ENCODE data around the gene USH2A. TPM values are rescaled to one million over a fixed set of nuclear protein-coding genes. Genes with fewer than 3 reads are reported as not detected.

Gene USH2A
- total and polyA plus RNA-seq, 3 donors from 2014 or later = 1.6 to 2.5 (median 1.8) TPM

DNA sequence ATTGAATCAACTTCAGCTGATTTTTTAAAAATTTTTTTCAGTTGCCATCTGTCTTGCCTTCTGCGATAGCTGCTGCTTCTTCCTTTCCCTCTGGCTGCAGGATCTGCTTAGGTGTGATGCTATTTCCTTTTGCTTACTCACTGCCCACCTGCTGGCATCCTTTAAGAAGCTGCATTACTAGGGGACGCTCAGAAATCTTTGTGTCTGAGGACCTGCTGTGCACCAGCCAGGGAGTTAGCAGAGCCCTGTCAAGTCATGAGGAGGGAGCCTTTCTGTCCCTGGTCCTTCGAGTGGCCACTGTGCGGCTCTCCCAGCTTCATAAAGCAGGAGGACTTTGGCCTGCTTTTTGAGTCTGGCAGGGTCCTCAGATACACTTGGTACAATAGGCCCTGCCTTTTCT, 327.8 kb downstream of the USH2A start:
- no peaks in the 10 kb centered on the region for H3K4me1 ChIP-seq
- TF ChIP-seq, protein P1, sequence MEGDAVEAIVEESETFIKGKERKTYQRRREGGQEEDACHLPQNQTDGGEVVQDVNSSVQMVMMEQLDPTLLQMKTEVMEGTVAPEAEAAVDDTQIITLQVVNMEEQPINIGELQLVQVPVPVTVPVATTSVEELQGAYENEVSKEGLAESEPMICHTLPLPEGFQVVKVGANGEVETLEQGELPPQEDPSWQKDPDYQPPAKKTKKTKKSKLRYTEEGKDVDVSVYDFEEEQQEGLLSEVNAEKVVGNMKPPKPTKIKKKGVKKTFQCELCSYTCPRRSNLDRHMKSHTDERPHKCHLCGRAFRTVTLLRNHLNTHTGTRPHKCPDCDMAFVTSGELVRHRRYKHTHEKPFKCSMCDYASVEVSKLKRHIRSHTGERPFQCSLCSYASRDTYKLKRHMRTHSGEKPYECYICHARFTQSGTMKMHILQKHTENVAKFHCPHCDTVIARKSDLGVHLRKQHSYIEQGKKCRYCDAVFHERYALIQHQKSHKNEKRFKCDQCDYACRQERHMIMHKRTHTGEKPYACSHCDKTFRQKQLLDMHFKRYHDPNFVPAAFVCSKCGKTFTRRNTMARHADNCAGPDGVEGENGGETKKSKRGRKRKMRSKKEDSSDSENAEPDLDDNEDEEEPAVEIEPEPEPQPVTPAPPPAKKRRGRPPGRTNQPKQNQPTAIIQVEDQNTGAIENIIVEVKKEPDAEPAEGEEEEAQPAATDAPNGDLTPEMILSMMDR (IDR thresholded peaks at IDR 0.05) = no peak
- no peak for TF ChIP-seq POLR2A (IDR thresholded peaks at IDR 0.05)
- 78 to 84% methylated on average over 4 of the region's 4 CpGs for WGBS, 2 donors
- H3K27ac ChIP-seq = no peak overlapping the region
- intact Hi-C loops (cut with DNase I; ENCODE audit: low total_unique reads) = no loop called here
- H3K9me3 ChIP-seq = no peaks in the 10 kb centered on the region
- H3K4me3 ChIP-seq = no peak overlapping the region
- DNase-seq = no peak
- no peaks in the 10 kb centered on the region for H3K36me3 ChIP-seq (ENCODE audit: low read depth, missing control alignments)
- no peaks in the 10 kb centered on the region for H3K27me3 ChIP-seq

- Histone ChIP-seq H3K4me1 (no peaks in the 10 kb centered on the region), H3K27ac (no peak overlapping the region), H3K4me3 (no peak overlapping the region), H3K27me3 (no peaks in the 10 kb centered on the region), H3K36me3 (ENCODE audit: low read depth, missing control alignments) (no peaks in the 10 kb centered on the region), H3K9me3 (no peaks in the 10 kb centered on the region)
- no peak for DNase-seq
- TF ChIP-seq, protein P1 (IDR thresholded peaks at IDR 0.05) = no peak
- no peak for TF ChIP-seq POLR2A (IDR thresholded peaks at IDR 0.05)
- intact Hi-C loops (cut with DNase I; ENCODE audit: low total_unique reads) = no loop called here
- 87 to 90% methylated on average over 6 of the region's 6 CpGs for WGBS, 2 donors
Observed at GRCh38 chr1:216090556-216090955, 332.7 kb downstream of the USH2A start.

GRCh38 chr1:216086678-216087077, 336.6 kb downstream of the USH2A start:
- no peak for DNase-seq
- Histone ChIP-seq H3K27ac (no peak overlapping the region), H3K27me3 (no peaks in the 10 kb centered on the region), H3K4me3 (no peak overlapping the region), H3K9me3 (no peaks in the 10 kb centered on the region), H3K36me3 (ENCODE audit: low read depth, missing control alignments) (no peaks in the 10 kb centered on the region), H3K4me1 (no peaks in the 10 kb centered on the region)
- WGBS, 2 donors = 86 to 92% methylated on average over 3 of the region's 3 CpGs
- intact Hi-C loops (cut with DNase I; ENCODE audit: low total_unique reads) = no loop called here
- TF ChIP-seq, protein P1 (IDR thresholded peaks at IDR 0.05) = no peak
- no peak for TF ChIP-seq POLR2A (IDR thresholded peaks at IDR 0.05)

DNA sequence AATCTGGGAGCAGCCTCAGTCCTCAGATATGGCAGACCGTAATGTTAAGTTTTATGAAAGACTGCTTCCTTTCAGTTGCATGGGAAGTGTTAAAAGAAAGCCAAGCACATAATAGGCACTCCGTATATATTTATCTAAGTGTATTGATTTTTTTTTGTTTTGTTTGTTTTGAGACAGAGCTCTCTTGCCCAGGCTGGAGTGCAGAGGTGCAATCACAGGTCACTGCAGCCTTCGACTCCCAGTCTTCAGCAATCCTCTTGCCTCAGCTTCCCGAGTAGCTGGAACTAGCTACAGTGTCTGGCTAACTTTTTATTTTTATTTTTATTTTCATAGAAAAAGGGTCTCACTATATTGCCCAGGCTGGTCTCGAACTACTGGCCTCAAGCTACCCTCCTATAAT, 341.8 kb downstream of the USH2A start:
- Histone ChIP-seq H3K9me3 (no peaks in the 10 kb centered on the region), H3K27ac (no peak overlapping the region), H3K27me3 (no peaks in the 10 kb centered on the region), H3K36me3 (ENCODE audit: low read depth, missing control alignments) (no peaks in the 10 kb centered on the region), H3K4me1 (no peaks in the 10 kb centered on the region), H3K4me3 (no peak overlapping the region)
- DNase-seq = no peak
- no peak for TF ChIP-seq POLR2A (IDR thresholded peaks at IDR 0.05)
- TF ChIP-seq, protein P1 (IDR thresholded peaks at IDR 0.05) = no peak
- intact Hi-C loops (cut with DNase I; ENCODE audit: low total_unique reads) = no loop called here
- WGBS, 2 donors = 71 to 79% methylated on average over 5 of the region's 5 CpGs

DNA sequence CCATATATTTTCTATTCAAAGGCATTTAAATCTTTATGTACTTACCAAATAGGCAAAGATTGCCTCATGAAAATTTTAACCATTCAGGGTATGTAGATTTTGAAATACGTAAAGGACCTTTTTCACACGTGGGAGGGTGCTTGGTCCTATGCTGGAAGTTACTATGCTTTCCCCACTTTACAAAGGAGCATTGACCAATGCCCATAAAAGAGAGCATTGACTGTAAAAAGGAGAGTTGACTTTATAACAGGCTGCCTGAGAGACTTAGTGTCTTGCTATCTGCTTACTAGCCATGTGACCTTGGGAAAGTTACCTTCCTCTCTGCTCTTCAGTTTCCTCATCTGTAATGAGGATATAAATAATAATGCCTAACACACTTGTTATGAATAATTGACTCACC, 346.5 kb downstream of the USH2A start:
- no peak for TF ChIP-seq POLR2A (IDR thresholded peaks at IDR 0.05)
- TF ChIP-seq, protein P1 (IDR thresholded peaks at IDR 0.05) = no peak
- Histone ChIP-seq H3K4me1 (no peaks in the 10 kb centered on the region), H3K4me3 (no peak overlapping the region), H3K36me3 (ENCODE audit: low read depth, missing control alignments) (no peaks in the 10 kb centered on the region), H3K9me3 (no peaks in the 10 kb centered on the region), H3K27me3 (no peaks in the 10 kb centered on the region), H3K27ac (no peak overlapping the region)
- 68% methylated on average over 2 of the region's 2 CpGs for WGBS, 2 donors
- intact Hi-C loops (cut with DNase I; ENCODE audit: low total_unique reads) = no loop called here
- DNase-seq = no peak

Data from testis (tissue), 3 donors.